NCI-H2107 (cell line): ENCODE data around the gene ARHGEF16.

Experiments used
- DNase-seq: peaks from one replicate; lab custom pipeline; 2025; lab: John Stamatoyannopoulos, UW

Gene ARHGEF16

GRCh38 chr1:3519301-3519885, 64.9 kb downstream of the ARHGEF16 start:
- no peak for DNase-seq

GRCh38 chr1:3520419-3521378, 66.2 kb downstream of the ARHGEF16 start:
- DNase-seq: no peak

GRCh38 chr1:3521426-3521825, 67.0 kb downstream of the ARHGEF16 start:
- no peak for DNase-seq

- DNase-seq: no peak
Observed at GRCh38 chr1:3522112-3522511, 67.6 kb downstream of the ARHGEF16 start.

- DNase-seq: no peak
Observed at GRCh38 chr1:3522564-3523265, 68.2 kb downstream of the ARHGEF16 start.

- no peak for DNase-seq
Observed at GRCh38 chr1:3523980-3524379, 69.5 kb downstream of the ARHGEF16 start.

- no peak for DNase-seq
Observed at GRCh38 chr1:3524556-3525203, 70.2 kb downstream of the ARHGEF16 start.

- DNase-seq: no peak
Observed at GRCh38 chr1:3525551-3526482, 71.4 kb downstream of the ARHGEF16 start.

- DNase-seq: no peak
Observed at GRCh38 chr1:3527774-3528173, 73.3 kb downstream of the ARHGEF16 start.

GRCh38 chr1:3529099-3529729, 74.7 kb downstream of the ARHGEF16 start:
- DNase-seq: no peak

GRCh38 chr1:3530086-3530925, 75.8 kb downstream of the ARHGEF16 start:
- DNase-seq: no peak
